Epithelial cell of prostate (primary cell): ENCODE data around the gene FBXO22.
"Not testable (repeated sequence)": the region's sequence is repeated elsewhere in the genome, so short reads cannot be mapped to it uniquely, and the experiment has no call there.

Source experiments
- DNase-seq: peaks from one replicate; pipeline ENCODE4 v3.0.0-alpha.2; 2011; ENCODE audit warnings: low read depth, low spot score
- H3K27ac ChIP-seq: fragments of 450-650 bp; 2 replicates; pipeline ENCODE4 v1.5.1; 2017; ENCODE audit warnings: mild to moderate bottlenecking

FBXO22 gene

GRCh38 chr15:75903331-75904239 lies at the start of gene FBXO22:
Gene FBXO22, plus strand, starts transcription at chr15:75903878. Its CDS starts 86 bp downstream, at chr15:75903964.
- H3K27ac ChIP-seq, result peak within 1 kb of the TSS; percentile 86
- DNase-seq, result peak; percentile 69

GRCh38 chr15:75857886-75858285 lies 45.8 kb upstream of the FBXO22 start:
- no peak overlapping the region for H3K27ac ChIP-seq
- no peak for DNase-seq

- no peak for DNase-seq
- H3K27ac ChIP-seq, result no peak overlapping the region
These were observed 41.8 kb upstream of the FBXO22 start for GRCh38 chr15:75861750-75862402.

- no peak overlapping the region for H3K27ac ChIP-seq
- no peak for DNase-seq
These were observed 40.9 kb upstream of the FBXO22 start for GRCh38 chr15:75862796-75863195.

GRCh38 chr15:75864213-75865059 lies 39.2 kb upstream of the FBXO22 start:
- H3K27ac ChIP-seq, result no peak overlapping the region
- DNase-seq, result no peak

- not testable (repeated sequence) for DNase-seq, H3K27ac ChIP-seq
These were observed 37.6 kb upstream of the FBXO22 start for GRCh38 chr15:75866045-75866444.

DNA sequence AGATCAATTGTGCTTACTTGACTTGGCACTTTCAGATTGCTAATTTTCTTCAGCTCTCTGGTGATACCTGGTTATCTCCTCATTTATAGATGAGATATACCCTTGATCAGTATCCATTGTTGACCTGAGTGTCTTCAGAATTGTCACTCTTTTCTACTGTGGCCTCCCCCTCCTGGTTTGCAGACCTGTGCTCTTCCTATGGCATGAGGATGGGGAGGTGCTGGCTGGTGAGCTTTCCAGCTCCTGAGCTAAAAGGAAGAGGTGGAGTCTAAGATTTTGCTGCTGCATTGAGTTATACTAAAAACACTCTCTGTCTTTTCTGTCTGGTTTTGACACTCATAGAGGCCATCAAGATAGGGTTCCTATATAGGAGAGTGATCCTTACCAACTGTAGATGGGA lies 36.8 kb upstream of the FBXO22 start:
- no peak overlapping the region for H3K27ac ChIP-seq
- DNase-seq, result no peak

DNA sequence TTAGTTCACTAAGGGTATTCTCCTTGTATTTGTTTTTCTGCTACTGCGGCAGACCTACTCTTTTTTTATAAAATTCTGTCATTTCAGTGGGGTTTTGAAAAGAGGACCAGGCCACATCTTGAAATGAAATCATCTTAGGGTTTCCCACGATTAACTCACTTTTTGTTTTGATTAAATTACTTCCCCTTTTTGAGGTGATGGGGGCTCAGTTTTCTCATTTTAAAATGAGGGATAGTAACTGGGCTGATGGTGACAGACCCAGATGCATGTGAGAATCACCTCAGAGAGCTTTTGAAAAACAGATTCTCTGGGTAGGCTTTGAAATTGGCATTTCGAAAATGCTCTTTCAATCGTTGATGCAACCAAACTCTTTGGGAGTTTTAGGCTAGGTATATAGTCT lies 36.2 kb upstream of the FBXO22 start:
- DNase-seq, result no peak
- no peak overlapping the region for H3K27ac ChIP-seq

DNA sequence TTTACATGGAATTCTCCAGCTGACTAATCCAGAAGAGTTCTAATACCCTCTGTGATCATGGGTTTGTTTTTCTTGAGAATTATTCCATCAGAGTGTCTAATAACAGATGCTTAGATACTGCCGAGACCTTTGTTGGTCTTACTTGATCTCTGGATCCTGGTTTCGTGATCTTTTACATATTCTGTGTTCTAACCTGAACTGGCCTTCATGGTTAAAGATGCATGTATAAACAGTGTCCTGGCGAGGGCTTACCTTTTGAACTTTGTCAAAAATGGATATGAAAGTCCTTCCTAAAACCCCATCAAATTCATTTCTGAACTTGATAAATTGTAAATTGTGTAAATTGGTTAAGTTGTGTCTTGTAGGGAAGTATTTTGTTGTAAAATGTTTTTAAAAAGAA lies 35.7 kb upstream of the FBXO22 start:
- no peak overlapping the region for H3K27ac ChIP-seq
- no peak for DNase-seq

- DNase-seq, result no peak
These were observed 34.2 kb upstream of the FBXO22 start for GRCh38 chr15:75869446-75869845.

DNA sequence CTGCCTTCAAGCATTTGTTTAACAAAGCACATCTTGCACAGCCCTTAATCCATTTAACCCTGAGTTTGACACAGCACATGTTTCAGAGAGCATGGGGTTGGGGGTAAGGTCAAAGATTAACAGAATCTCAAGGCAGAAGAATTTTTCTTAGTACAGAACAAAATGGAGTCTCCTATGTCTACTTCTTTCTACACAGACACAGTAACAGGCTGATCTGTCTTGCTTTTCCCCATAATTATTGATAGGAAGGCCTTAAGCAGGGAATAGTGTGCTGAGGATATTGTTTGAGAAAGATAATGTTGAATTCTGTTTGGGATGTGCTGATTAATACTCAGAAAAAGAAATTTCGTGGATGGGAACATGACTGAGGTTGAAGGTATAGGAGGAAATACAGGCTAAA lies 32.1 kb upstream of the FBXO22 start:
- not testable (repeated sequence) for H3K27ac ChIP-seq, DNase-seq

More at GRCh38 chr15:75869446-75869845, 34.2 kb upstream of the FBXO22 start:
- no peak overlapping the region for H3K27ac ChIP-seq

DNA sequence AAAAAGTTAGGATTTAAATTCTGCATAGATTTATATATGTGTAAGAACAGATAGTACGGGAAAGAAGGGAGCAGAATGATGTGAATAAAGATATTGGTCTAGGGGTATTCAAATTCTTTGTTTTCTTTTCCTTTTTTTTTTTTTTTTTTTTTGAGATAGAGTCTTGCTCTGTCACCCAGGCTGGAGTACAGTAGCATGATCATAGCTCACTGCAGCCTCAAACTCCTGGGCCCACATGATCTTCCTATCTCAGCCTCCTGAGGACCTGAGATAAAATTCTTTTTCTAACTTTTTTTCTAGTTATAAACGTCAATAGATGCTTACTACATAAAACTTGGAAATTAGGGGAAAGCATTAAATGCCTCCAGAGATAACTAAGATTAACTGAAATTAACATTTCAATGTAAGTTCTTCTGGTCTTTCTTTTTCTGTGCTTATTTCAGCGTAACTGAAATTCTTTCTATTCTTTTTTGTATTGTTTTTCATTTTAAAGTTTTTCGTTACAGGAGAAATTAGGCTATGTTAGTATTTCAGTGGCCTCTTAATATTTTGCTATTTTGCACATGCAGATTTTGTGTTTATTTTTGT lies 31.2 kb upstream of the FBXO22 start:
- no peak for DNase-seq
- H3K27ac ChIP-seq, result no peak overlapping the region

GRCh38 chr15:75884041-75884440 lies 19.6 kb upstream of the FBXO22 start:
- H3K27ac ChIP-seq, result no peak overlapping the region
- DNase-seq, result no peak

- DNase-seq, result no peak
- no peak overlapping the region for H3K27ac ChIP-seq
These were observed 16.5 kb upstream of the FBXO22 start for GRCh38 chr15:75887178-75887577.

- peak; percentile 18 for DNase-seq
- peak overlapping the region; percentile 65 for H3K27ac ChIP-seq
These were observed 11.8 kb upstream of the FBXO22 start for GRCh38 chr15:75891895-75892294.

DNA sequence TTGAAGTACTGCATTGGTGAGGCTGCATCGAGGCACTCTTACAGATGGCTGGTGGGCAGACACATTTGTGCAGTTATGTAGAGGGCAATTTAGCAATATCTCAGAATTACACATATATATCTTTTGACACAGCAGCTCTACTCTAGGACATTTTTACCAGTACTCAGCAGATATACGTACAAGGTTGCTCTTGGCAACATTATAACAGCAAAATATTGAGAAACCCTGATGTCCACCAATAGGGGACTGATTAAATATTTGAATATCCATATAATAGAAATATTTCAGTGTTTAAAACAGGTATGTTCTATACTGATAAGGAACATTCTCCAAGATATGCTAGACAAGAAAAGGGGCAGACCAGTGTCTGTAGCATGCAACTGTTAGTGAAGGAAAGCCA lies 7.9 kb upstream of the FBXO22 start:
- no peak for DNase-seq
- H3K27ac ChIP-seq, result no peak overlapping the region

- no peak overlapping the region for H3K27ac ChIP-seq
- no peak for DNase-seq
These were observed 3.1 kb upstream of the FBXO22 start for GRCh38 chr15:75900577-75900976.

DNA sequence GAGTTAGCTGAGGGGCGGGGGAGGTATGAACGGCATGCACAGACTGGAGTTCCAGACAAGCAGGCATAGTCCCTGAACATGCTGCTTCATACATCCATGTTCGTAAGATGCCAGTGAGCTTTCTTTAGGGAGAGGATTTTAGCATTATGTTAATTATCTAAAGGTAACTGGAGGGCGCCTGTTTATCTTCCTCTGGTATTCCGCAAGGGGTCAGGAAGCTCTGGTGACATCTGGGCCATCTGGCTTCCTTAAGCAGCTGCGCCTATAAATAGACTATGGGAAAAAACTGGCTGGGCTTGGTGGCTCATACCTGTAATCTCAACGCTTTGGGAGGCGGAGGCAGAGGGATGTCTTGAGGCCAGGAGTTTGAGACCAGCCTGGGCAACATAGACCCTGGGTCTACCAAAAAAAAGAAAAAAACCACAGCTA lies 1.5 kb upstream of the FBXO22 start:
- no peak for DNase-seq
- H3K27ac ChIP-seq, result no peak overlapping the region

DNA sequence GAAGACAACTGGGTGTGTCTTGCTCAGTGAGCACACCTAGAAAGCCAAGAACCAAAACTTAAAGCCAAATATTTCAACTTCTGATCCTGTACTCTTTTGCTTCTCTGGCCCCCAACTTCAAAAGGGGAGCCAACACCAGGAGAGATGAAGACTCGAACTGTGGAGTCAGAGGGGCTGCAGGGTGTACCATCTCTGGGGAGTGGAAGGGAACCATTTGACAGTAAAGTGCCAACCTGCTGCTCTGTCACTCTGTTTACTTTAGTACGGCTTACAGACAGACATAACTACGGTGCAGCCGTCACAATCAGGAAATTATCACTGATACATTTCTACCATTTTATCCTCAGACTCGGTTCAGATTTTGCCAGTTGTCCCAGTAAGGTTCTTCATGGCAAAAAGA lies 1.6 kb downstream of the FBXO22 start:
- no peak for DNase-seq
- no peak overlapping the region for H3K27ac ChIP-seq

DNA sequence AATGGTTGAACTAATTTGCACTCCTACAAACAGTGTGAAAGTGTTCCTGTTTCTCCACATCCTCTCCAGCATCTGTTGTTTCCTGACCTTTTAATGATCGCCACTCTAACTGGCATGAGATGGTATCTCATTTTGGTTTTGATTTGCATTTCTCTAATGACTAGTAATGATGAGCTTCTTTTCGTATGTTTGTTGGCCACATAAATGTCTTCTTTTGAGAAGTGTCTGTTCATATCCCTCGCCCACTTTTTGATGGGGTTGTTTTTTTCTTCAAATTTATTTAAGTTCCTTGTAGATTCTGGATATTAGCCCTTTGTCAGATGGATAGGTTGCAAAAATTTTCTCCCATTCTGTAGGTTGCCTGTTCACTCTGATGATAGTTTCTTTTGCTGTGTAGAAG lies 6.7 kb downstream of the FBXO22 start:
- H3K27ac ChIP-seq, DNase-seq: not testable (repeated sequence)
